CD4-positive, alpha-beta T cell (primary cell): ENCODE results near the gene ANO6. TPM values are rescaled to one million over a fixed set of nuclear protein-coding genes. Genes with fewer than 3 reads are reported as not detected.

ENCODE experiments used
- ATAC-seq: fragments of 200-7000 bp; cut with Tn5 transposase; one replicate; pipeline ENCODE4 v1.10.0; 2022; ENCODE audit warnings: mild to moderate bottlenecking; ENCODE audit not compliant: poor library complexity
- CTCF ChIA-PET: fragments of 350-600 bp; sonication (Branson Sonifier 250); formaldehyde crosslinking; loops from one replicate; lab custom pipeline; 2021; ENCODE audit warnings: antibody characterized with exemption, inconsistent platforms; lab: Charles Lee
- POLR2A ChIA-PET: fragments of 350-600 bp; sonication (Branson Sonifier 250); formaldehyde crosslinking; loops from one replicate; lab custom pipeline; 2021; ENCODE audit warnings: antibody characterized with exemption, inconsistent platforms; lab: Charles Lee
- DNase-seq, 14 experiments: peaks; one replicate each; pipeline ENCODE4 v3.0.0-alpha.2; 2013 to 2020; ENCODE audit warnings: mixed read lengths in 2 of 14
- H3K27ac ChIP-seq, 2 donors: one replicate each; pipeline versions ENCODE4 v1.5.1 to v1.7.0; 2013; ENCODE audit warnings: low read length in 2 of 2, low read depth in 1 of 2, mild to moderate bottlenecking in 1 of 2
- H3K27me3 ChIP-seq, 2 experiments: 1 replicate in 1 of 2; 2 replicates in 1 of 2; pipeline versions ENCODE4 v1.6.1 to v1.7.0; 2013; ENCODE audit warnings: low read length in 2 of 2, control low read depth in 1 of 2, mild to moderate bottlenecking in 1 of 2, moderate library complexity in 1 of 2; ENCODE audit not compliant: insufficient read depth in 2 of 2, control insufficient read depth in 1 of 2
- H3K36me3 ChIP-seq: one replicate; pipeline ENCODE4 v1.6.1; 2013; ENCODE audit warnings: low read length, control low read depth; ENCODE audit not compliant: insufficient read depth
- H3K4me1 ChIP-seq: one replicate; pipeline ENCODE4 v1.6.1; 2013; ENCODE audit warnings: low read length, control low read depth; ENCODE audit not compliant: insufficient read depth
- H3K4me3 ChIP-seq: one replicate; pipeline ENCODE4 v1.5.1; 2013; ENCODE audit warnings: mild to moderate bottlenecking, low read length, moderate library complexity
- H3K9me3 ChIP-seq, 2 experiments: 1 replicate in 1 of 2; 2 replicates in 1 of 2; pipeline versions ENCODE4 v1.6.1 to v1.7.0; 2013; ENCODE audit warnings: low read length in 2 of 2, mild to moderate bottlenecking in 2 of 2, control low read depth in 1 of 2, moderate library complexity in 1 of 2; ENCODE audit not compliant: control insufficient read depth in 1 of 2, insufficient read depth in 1 of 2
- H3K27ac Mint-ChIP-seq: one replicate; pipeline ENCODE4 v1.8.0; 2020; ENCODE audit warnings: mixed read lengths
- H3K27me3 Mint-ChIP-seq: one replicate; pipeline ENCODE4 v1.8.0; 2021; ENCODE audit warnings: mixed read lengths
- H3K36me3 Mint-ChIP-seq: one replicate; pipeline ENCODE4 v1.8.0; 2021; ENCODE audit warnings: low read depth, mixed read lengths
- H3K4me1 Mint-ChIP-seq: one replicate; pipeline ENCODE4 v1.8.0; 2021; ENCODE audit warnings: low read depth, mixed read lengths
- H3K4me3 Mint-ChIP-seq: one replicate; pipeline ENCODE4 v1.8.0; 2020; ENCODE audit warnings: mild to moderate bottlenecking, mixed read lengths
- H3K9me3 Mint-ChIP-seq: one replicate; pipeline ENCODE4 v1.8.0; 2020; ENCODE audit warnings: mixed read lengths
- intact Hi-C, 2 experiments: fragments of 100-400 bp; cut with DNase I in 1 of 2; cut with micrococcal nuclease in 1 of 2; formaldehyde crosslinking; loops; one replicate each; pipeline versions ENCODE4 v1.15.1 to v1.9.0; 2023 to 2025; cut with DNase I, micrococcal nuclease
- total RNA-seq, 174 experiments: library from RNA in 2 of 174; stranded (reverse) in 2 of 174; gene quantifications; one replicate each; pipeline ENCODE4 v1.2.3 and lab custom pipeline; 2021 to 2026
- TF ChIP-seq, protein P1 (sequence below): fragments of 200-600 bp; IDR thresholded peaks from one replicate; pipeline ENCODE4 v1.8.0; 2022; ENCODE audit warnings: antibody characterized with exemption, mild to moderate bottlenecking

The ANO6 gene
- total RNA-seq, 2 experiments from 2014 or later: 11.6 to 11.7 TPM

GRCh38 chr12:45429831-45430230 lies 213.9 kb downstream of the ANO6 start:
- Mint-ChIP-seq H3K9me3 (no peaks in the 10 kb centered on the region), H3K4me3 (no peak overlapping the region), H3K36me3 (peaks cover 62% of the 10 kb centered on the region), H3K4me1 (no peaks in the 10 kb centered on the region), H3K27ac (no peak overlapping the region), H3K27me3 (no peaks in the 10 kb centered on the region)
- Histone ChIP-seq H3K27me3 (no peaks in the 10 kb centered on the region), H3K36me3 (peaks cover 34% of the 10 kb centered on the region), H3K9me3 (no peaks in the 10 kb centered on the region), H3K27ac (no peak overlapping the region), H3K4me1 (no peaks in the 10 kb centered on the region), H3K4me3 (no peak overlapping the region)
- POLR2A ChIA-PET: no interaction called here
- TF ChIP-seq, protein P1, sequence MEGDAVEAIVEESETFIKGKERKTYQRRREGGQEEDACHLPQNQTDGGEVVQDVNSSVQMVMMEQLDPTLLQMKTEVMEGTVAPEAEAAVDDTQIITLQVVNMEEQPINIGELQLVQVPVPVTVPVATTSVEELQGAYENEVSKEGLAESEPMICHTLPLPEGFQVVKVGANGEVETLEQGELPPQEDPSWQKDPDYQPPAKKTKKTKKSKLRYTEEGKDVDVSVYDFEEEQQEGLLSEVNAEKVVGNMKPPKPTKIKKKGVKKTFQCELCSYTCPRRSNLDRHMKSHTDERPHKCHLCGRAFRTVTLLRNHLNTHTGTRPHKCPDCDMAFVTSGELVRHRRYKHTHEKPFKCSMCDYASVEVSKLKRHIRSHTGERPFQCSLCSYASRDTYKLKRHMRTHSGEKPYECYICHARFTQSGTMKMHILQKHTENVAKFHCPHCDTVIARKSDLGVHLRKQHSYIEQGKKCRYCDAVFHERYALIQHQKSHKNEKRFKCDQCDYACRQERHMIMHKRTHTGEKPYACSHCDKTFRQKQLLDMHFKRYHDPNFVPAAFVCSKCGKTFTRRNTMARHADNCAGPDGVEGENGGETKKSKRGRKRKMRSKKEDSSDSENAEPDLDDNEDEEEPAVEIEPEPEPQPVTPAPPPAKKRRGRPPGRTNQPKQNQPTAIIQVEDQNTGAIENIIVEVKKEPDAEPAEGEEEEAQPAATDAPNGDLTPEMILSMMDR: no peak
- intact Hi-C loops: no loop called here
- no peak for ATAC-seq
- CTCF ChIA-PET: no interaction called here
- DNase-seq: no peak

DNA sequence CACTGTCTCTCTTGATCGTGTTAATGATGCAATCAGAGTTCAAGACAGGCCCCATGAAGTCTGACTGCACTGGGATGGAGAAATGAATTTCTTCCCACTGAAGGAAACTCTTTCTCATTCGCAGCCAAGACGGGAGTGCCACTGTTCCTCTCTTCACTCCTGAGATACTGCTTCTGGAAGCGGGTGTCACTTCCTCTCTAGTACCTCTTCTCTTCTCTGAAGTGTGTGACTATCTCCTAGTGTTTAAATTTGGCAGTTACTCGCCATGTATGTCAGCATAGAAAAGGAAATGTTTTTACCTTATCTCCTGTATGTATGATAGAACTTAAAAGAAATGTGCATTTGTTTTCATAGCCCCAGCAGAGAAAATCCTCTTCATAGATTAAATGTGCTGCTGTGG lies 215.2 kb downstream of the ANO6 start:
- no peak overlapping the region for H3K4me3 ChIP-seq
- DNase-seq: no peak
- no peak for ATAC-seq
- no peaks in the 10 kb centered on the region for H3K9me3 ChIP-seq
- H3K36me3 Mint-ChIP-seq: peaks cover 50% of the 10 kb centered on the region
- TF ChIP-seq, protein P1: no peak
- H3K27me3 ChIP-seq: no peaks in the 10 kb centered on the region
- no peak overlapping the region for H3K27ac ChIP-seq
- ChIA-PET POLR2A (interaction anchor here (0.6 kb wide), 1 partner anchor 240 kb away, joined by 3 read pairs; no protein-coding TSS in a partner anchor), CTCF (no interaction called here)
- H3K27me3 Mint-ChIP-seq: no peaks in the 10 kb centered on the region
- no peaks in the 10 kb centered on the region for H3K4me1 Mint-ChIP-seq
- no peak overlapping the region for H3K27ac Mint-ChIP-seq
- H3K36me3 ChIP-seq: peaks cover 25% of the 10 kb centered on the region
- H3K4me3 Mint-ChIP-seq: no peak overlapping the region
- intact Hi-C loops: no loop called here
- no peaks in the 10 kb centered on the region for H3K9me3 Mint-ChIP-seq
- H3K4me1 ChIP-seq: no peaks in the 10 kb centered on the region

DNA sequence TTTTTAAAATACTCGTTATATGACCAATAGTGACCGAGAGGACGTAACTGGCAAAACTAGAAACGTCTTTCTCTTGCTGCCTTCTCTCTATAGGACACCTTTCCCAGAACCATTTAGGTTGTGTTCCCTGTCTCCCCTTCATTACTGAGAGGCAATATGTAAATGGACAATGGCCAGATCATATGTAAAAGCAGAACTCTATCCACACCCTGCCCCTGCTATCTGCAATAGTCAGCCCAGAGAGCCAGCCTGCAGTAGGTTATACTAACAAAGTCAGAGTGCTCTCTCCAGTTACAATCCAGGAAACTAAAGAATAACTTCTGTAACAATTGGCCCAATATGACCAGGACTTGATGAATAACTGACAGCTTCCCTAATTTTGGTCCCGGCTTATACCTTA lies 216.8 kb downstream of the ANO6 start:
- POLR2A ChIA-PET: interaction anchor here (0.5 kb wide), 1 partner anchor 46 kb away, joined by 3 read pairs; no protein-coding TSS in a partner anchor

More for the DNA sequence above, 216.8 kb downstream of the ANO6 start:
- no peaks in the 10 kb centered on the region for H3K27me3 Mint-ChIP-seq
- Histone ChIP-seq H3K4me1 (no peaks in the 10 kb centered on the region), H3K4me3 (no peak overlapping the region), H3K9me3 (no peaks in the 10 kb centered on the region), H3K27me3 (no peaks in the 10 kb centered on the region), H3K36me3 (peaks cover 17% of the 10 kb centered on the region), H3K27ac (no peak overlapping the region)
- DNase-seq: no peak
- CTCF ChIA-PET: no interaction called here
- H3K9me3 Mint-ChIP-seq: no peaks in the 10 kb centered on the region
- peaks cover 34% of the 10 kb centered on the region for H3K36me3 Mint-ChIP-seq
- H3K4me1 Mint-ChIP-seq: no peaks in the 10 kb centered on the region
- no peak overlapping the region for H3K27ac Mint-ChIP-seq
- no peak overlapping the region for H3K4me3 Mint-ChIP-seq
- TF ChIP-seq, protein P1: no peak
- intact Hi-C loops: no loop called here
- no peak for ATAC-seq
